Measurements from ENCODE around the gene RGS12. TPM values are rescaled to one million over a fixed set of nuclear protein-coding genes. Genes with fewer than 3 reads are reported as not detected.

Gene RGS12
- total RNA-seq, 4 donors from 2014 or later: 9.1 to 22.6 (median 21.1) TPM

DNA sequence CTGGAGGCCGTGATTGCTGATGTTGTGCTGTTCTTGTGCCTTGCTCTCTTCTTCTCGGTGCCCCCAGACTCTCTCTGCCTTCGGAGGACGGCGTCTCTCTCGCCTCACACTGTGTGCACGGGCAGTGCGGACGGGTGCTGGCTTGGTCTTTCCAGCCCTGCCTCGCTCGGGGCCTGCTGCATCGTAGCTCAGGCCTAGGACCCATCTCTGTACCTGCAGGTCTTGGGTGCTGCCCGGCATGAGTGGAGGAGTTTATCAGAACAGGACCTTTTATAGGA is 18.2 kb downstream of the RGS12 start:
- in situ Hi-C loops (cut with MboI; ENCODE audit: low sequenced_read_pairs in 4 of 4): no loop called here
- TF ChIP-seq, protein P1, sequence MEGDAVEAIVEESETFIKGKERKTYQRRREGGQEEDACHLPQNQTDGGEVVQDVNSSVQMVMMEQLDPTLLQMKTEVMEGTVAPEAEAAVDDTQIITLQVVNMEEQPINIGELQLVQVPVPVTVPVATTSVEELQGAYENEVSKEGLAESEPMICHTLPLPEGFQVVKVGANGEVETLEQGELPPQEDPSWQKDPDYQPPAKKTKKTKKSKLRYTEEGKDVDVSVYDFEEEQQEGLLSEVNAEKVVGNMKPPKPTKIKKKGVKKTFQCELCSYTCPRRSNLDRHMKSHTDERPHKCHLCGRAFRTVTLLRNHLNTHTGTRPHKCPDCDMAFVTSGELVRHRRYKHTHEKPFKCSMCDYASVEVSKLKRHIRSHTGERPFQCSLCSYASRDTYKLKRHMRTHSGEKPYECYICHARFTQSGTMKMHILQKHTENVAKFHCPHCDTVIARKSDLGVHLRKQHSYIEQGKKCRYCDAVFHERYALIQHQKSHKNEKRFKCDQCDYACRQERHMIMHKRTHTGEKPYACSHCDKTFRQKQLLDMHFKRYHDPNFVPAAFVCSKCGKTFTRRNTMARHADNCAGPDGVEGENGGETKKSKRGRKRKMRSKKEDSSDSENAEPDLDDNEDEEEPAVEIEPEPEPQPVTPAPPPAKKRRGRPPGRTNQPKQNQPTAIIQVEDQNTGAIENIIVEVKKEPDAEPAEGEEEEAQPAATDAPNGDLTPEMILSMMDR (IDR thresholded peaks at IDR 0.05 in 4 of 5, conservative IDR thresholded peaks at IDR 0.05 in 1 of 5): no peak
- TF ChIP-seq POLR2A (IDR thresholded peaks at IDR 0.05): no peak
- peaks cover 2 to 18% of the 10 kb centered on the region in 2 donors for H3K4me1 ChIP-seq
- H3K27me3 ChIP-seq: no peaks in the 10 kb centered on the region
- intact Hi-C loops (cut with DNase I; ENCODE audit: low total_unique reads): no loop called here
- DNase-seq (no peak), ATAC-seq (no peak)
- no peaks in the 10 kb centered on the region for H3K9me3 ChIP-seq
- H3K27ac ChIP-seq: no peak overlapping the region
- no peaks in the 10 kb centered on the region for H3K36me3 ChIP-seq
- no peak overlapping the region for H3K4me3 ChIP-seq

DNA sequence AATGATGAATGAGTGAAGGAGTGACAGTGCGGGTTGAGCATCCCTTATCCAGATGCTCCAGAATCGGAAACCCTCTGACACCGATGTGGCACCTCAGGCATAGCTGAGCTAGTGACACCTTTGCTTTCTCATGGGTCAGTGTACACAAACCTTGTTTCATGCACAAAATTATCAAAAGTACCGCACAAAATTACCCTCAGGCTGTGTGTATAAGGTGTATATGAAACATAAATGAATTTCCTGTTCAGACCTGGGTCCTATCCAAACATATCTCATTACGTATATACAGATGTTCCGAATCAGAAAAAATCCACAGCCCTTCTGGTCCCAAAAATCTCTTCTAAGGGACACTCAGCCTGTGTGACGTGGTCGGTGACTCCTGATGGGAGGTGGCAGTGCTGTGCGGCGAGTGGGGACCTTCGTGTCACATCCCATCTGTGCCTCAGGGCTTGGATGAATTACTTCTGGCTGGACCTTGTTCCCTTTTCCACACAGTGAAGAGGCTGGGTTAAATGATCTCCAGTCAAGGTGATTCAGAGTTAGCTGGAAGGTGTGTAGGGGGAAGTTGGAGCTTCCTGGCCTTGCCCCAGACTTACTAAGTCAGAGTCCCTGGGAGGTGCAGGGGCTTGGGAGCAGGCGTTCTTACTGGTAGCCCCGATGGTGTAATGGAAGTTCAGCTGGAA is 18.8 kb downstream of the RGS12 start:
- no peak for TF ChIP-seq POLR2A (IDR thresholded peaks at IDR 0.05)
- TF ChIP-seq, protein P1 (IDR thresholded peaks at IDR 0.05 in 4 of 5, conservative IDR thresholded peaks at IDR 0.05 in 1 of 5): no peak
- peaks cover 0 to 12% of the 10 kb centered on the region in 2 donors for H3K4me1 ChIP-seq
- no peaks in the 10 kb centered on the region for H3K27me3 ChIP-seq
- no peak overlapping the region for H3K27ac ChIP-seq
- no peak overlapping the region for H3K4me3 ChIP-seq
- in situ Hi-C loops (cut with MboI; ENCODE audit: low sequenced_read_pairs in 4 of 4) (no loop called here), intact Hi-C loops (cut with DNase I; ENCODE audit: low total_unique reads) (no loop called here)
- no peaks in the 10 kb centered on the region for H3K36me3 ChIP-seq
- H3K9me3 ChIP-seq: no peaks in the 10 kb centered on the region
- peak in 1 of 2 donors; percentile 53 for ATAC-seq
- DNase-seq: no peak

DNA sequence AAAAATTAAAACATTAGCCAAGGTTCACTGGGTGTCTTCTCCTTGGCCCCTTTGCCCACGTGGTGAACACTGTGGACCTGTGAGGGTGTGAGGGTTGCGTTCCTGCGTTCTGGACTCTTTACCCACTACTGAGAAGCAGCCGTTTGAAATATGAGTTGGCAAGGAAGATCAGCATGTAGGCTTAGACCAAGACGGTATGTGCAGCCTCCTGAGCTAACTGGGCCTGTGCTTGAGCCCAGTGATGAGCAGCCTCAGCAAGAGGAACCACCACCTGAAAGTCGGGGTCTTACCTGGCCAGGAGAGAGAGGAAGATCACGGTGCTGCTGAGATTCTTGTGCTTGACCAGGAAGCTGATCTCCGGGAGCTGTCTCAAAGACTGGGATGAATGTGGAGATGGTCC is 19.5 kb downstream of the RGS12 start:
- Histone ChIP-seq H3K4me3 (no peak overlapping the region), H3K27ac (no peak overlapping the region), H3K27me3 (no peaks in the 10 kb centered on the region), H3K4me1 (peaks cover 0 to 10% of the 10 kb centered on the region in 2 donors), H3K9me3 (no peaks in the 10 kb centered on the region), H3K36me3 (peaks cover 0 to under 1% of the 10 kb centered on the region in 2 donors)
- no peak for ATAC-seq
- DNase-seq: no peak
- in situ Hi-C loops (cut with MboI; ENCODE audit: low sequenced_read_pairs in 4 of 4) (no loop called here), intact Hi-C loops (cut with DNase I; ENCODE audit: low total_unique reads) (no loop called here)
- no peak for TF ChIP-seq POLR2A (IDR thresholded peaks at IDR 0.05)
- TF ChIP-seq, protein P1 (IDR thresholded peaks at IDR 0.05 in 4 of 5, conservative IDR thresholded peaks at IDR 0.05 in 1 of 5): no peak

DNA sequence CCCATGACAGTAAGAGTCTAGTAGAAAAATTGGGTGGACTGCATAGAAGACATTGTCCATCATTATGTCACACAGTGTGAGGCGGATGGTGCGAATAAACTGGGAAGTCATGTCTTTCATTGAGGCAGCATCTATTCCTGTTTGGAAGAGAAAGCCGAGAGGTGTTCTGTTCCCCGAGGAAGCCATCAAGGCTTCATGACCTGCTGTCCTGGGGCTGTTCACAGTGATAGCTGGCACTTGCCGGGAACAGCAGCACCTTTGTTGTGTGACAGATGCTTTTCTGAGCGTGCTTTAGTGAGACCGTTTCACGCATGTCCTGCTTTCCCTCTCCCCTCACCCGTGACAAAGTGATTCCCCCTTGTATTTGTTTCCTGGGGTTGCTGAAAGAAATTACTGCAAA is 20.3 kb downstream of the RGS12 start:
- H3K36me3 ChIP-seq: peaks cover 0 to 8% of the 10 kb centered on the region in 2 donors
- no peak overlapping the region for H3K27ac ChIP-seq
- H3K4me1 ChIP-seq: peaks cover 0 to 10% of the 10 kb centered on the region in 2 donors
- no peaks in the 10 kb centered on the region for H3K27me3 ChIP-seq
- intact Hi-C loops (cut with DNase I; ENCODE audit: low total_unique reads): no loop called here
- in situ Hi-C loops (cut with MboI; ENCODE audit: low sequenced_read_pairs in 4 of 4): no loop called here
- H3K9me3 ChIP-seq: no peaks in the 10 kb centered on the region
- ATAC-seq: no peak
- no peak for DNase-seq
- TF ChIP-seq POLR2A (IDR thresholded peaks at IDR 0.05): no peak
- TF ChIP-seq, protein P1 (IDR thresholded peaks at IDR 0.05 in 4 of 5, conservative IDR thresholded peaks at IDR 0.05 in 1 of 5): no peak
- H3K4me3 ChIP-seq: no peak overlapping the region

All from gastrocnemius medialis (tissue), 4 donors.